ENCODE results near the gene DYSF.
"Not testable (repeated sequence)": the region's sequence is repeated elsewhere in the genome, so short reads cannot be mapped to it uniquely, and the experiment has no call there.

The DYSF gene

GRCh38 chr2:71619230-71619741 is 165.9 kb downstream of the DYSF start:
- no peak for DNase-seq

DNA sequence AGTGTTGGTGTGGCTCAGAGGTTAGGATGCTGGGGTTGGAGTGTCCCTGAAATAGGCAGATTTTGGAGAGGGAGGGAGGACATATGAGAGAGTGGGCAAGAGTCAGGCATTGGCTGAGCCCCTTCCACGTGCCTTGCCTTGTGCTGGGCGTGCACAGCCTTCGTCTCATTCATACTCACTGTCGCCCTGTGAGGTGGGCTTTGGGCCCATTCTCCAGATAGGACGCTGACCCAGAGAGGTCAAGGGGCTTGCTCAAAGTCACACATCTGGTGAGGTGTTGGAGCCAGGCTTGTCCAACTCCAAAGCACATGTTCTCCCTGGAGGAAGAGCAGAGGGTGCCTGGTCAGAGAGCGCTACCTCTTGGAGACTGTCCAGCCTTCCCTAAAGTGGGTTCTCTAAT is 166.8 kb downstream of the DYSF start:
- no peak for DNase-seq

DNA sequence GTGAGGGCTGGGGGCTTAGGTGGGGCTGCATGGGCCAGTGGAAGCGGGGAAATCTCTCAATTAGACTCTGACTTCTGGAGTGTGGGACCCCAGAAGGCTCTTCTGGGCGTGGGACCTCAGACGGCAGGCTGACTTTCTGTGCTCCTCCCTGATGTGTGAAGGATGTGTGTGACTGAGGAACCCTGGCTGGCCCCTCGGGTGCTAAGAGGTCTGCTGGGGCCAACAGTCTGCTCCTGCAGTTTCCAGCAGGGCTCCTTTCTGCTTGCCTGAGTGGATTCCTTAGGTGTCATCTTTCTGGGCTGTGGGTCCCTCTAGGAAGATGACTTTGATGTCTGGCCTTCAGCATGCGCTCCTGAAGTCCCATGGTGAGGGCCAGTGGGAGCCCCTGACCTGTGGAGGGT is 167.5 kb downstream of the DYSF start:
- no peak for DNase-seq

GRCh38 chr2:71629273-71629672 is 175.9 kb downstream of the DYSF start:
- no peak for DNase-seq

GRCh38 chr2:71629771-71630453 is 176.6 kb downstream of the DYSF start:
- DNase-seq, result no peak

DNA sequence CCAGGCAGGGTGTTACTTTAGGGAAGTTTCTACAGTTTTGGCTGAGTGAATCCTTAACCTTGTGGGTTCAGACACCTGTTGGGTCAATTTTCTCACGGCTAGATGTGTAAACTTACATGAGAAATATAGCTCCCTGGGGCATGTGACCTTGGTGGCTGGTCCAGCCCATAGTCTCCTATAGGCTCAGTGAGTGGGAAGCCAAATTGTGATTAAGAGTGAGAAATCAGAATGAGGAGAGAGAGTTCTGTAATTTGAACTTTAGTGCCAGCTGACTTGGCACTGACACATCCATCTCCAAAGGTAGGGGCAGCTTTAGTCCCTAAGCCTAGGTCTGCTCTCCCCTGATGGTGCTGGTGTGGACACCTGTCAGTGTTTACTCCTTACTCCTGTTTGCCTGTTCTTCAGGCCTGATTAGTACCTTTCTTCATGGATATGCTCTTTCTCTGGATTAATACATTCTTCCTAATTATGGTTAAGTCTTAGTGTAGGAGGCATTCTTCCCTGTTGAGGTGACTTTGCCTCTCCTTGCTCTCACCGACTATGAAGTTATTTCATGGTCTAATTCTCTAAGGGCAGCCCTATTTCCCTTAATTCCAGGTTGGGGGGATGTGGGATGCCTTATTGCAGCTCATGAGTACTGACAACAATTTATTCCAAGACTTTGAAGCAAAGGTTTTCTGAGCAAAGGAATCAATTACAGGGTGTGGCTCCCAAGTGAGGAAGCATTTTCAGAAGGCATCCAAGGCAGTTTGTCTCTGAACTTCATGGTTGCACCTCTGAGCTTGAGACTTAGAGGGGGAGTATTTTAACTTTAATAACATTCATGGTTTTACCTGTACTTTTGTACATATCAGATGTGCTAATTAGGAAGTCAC is 177.3 kb downstream of the DYSF start:
- no peak for DNase-seq

DNA sequence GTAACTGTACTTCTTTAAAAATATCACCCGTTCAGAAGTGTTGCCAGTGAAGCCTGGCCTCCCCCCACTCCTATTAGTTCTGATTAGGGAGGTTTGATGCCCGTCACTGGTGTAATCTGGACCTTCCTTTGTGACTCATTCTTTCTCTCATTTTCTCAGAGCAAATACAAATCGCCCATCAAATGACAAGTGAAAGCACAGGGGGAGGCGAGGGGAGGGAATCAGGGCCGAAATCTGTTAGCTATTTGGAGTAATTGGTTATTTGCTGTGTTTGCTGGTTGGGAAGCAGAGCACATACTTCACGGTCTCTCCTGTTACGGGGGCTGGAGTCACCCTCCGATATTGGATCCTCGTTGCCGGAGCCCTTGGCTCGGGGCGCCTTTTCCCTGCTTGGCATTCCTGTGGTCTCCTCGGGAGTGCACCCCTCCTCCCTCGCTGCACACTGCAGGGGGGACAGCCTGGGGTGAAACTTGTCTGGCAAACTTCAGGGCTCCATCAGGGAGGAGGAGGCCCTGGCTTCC is 178.1 kb downstream of the DYSF start:
- DNase-seq, result no peak

- DNase-seq, result no peak
Observed at GRCh38 chr2:71633086-71633485, 179.7 kb downstream of the DYSF start.

DNA sequence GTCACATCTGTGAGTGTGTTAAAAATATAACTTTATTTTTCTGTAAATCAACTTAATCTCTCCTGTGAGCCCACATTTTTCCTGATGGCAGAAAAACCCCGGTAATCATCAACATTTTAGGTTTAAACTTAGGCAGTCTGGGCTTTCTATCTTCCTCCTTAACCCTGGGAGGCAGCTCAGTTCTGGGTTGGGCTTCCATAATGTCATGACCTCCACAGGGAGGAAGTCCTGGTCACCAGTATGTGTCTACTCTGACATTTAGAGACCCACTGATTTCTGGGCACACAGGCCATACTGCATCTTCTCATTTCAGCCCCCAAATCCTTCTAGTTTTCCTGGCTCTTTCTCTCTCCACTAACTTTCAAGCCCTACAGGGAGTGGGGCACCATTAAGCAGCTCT is 181.2 kb downstream of the DYSF start:
- DNase-seq, result no peak

DNA sequence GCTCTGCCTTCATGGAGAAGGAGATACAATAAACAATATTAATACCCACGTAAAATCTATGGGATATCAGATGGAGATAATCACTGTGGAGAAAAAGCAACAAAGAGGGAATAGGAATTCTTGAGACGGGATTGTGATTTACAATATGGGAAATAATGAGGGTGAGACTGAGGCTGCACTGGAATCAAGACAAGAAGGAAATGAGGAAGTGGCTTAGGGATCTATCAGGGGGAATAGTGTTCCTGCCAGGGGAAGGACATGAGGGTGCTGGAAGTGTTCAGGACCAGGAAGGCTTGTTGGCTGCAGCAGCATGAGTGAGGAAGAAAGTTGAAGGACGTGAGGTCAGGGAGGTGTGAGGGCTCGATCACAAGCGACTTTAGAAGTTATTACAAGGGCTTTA is 182.4 kb downstream of the DYSF start:
- DNase-seq, result no peak

DNA sequence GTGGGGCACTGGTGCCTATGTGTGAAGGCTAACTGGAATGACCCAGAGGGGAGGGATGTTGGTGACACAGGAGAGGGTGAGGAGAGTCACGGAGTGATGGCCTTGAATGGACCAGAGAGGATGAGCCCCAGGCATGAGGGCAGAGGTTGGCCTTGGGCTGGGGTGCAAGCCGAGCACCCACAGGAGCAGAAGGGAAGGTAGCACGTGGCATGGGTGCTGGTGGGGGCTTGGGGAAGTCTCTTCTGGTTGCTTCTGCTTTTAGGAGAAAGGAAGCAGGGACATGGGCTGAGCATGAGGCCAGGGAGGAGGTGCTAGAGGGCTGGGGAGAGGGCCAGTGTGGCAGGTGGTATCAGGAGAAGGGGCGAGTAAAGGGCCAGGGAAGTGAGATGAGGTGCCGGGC is 183.8 kb downstream of the DYSF start:
- no peak for DNase-seq

DNA sequence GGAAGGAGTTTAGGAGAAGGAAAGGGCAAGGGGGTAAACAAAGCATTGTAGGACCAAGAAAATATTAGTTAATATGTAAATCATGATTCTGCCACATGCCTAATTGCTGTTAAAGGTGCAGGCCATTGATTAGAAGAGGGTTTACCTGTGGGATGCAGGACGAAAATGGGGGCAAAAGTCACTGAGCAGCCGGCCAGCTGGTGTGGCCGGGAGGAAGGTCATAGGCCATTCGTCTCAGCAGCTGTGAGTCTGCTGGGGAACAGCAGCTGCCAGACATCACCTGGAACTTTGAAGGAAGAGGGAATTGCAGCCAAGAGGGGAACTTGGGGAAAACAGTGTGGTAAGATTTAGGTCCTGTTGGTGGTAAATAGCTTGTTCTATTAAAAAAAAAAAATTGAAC is 184.4 kb downstream of the DYSF start:
- no peak for DNase-seq

- no peak for DNase-seq
Observed at GRCh38 chr2:71639735-71640134, 186.4 kb downstream of the DYSF start.

- no peak for DNase-seq
Observed at GRCh38 chr2:71640489-71640888, 187.1 kb downstream of the DYSF start.

- no peak for DNase-seq
Observed at GRCh38 chr2:71643674-71644357, 190.5 kb downstream of the DYSF start.

DNA sequence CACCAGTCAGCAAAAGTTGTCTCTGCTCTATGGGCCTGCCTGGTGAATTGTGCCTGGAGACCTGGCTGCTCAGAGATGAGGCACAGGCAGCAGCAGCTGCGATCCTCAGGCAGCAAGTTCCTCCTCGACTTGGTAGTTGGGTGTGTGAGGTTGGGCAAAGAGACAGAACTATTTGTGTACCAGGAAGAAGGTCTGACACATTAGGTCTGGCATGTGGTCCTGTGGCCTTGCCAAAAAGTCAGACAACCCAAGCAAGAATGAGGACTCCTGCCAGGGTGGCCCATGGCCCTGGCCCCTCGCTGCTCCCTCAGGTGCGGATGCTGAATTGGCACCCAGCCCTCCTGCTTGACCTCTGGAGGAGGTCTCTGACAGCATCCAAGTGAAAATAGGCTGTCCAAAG is 192.7 kb downstream of the DYSF start:
- no peak for DNase-seq

DNA sequence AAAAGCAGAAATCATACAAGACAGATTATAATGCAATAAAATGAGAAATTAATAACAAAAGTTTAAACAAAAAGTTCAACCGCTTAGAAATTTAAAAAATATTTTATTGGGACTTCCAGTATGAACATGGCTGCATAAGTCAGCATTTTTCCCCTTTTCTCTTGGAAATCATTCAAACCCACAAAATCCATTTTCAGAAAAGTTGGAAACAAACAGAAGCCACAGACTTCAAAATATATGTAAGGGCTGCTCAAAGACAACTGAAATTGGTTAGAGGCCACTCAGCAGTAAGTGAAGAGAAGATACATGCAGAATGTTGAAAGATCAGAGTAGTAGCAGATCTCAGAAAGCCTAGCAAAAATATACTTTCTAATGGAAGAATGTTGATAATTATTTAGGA is 194.0 kb downstream of the DYSF start:
- no peak for DNase-seq

DNA sequence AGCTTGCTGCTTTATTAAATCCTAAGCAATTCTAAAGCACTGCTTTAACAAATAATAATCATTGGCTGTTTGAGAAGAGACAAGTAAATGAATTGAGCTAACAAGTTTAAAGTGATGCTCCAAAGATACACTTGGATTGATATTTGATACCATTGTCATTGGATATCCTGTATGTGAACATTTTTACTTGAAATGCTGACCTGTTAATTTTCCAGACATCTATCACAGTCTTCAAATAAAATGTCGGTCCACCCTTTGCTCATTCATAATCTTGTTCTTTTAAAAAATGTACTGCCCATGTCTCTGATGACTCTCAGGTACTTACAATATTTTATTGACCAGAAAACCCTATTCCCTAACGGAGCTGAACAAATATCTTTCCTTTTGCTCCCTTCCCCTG is 202.1 kb downstream of the DYSF start:
- DNase-seq, result no peak

- DNase-seq, result not testable (repeated sequence)
Observed at GRCh38 chr2:71658256-71658655, 204.9 kb downstream of the DYSF start.

GRCh38 chr2:71658771-71659170 is 205.4 kb downstream of the DYSF start:
- DNase-seq, result no peak

DNA sequence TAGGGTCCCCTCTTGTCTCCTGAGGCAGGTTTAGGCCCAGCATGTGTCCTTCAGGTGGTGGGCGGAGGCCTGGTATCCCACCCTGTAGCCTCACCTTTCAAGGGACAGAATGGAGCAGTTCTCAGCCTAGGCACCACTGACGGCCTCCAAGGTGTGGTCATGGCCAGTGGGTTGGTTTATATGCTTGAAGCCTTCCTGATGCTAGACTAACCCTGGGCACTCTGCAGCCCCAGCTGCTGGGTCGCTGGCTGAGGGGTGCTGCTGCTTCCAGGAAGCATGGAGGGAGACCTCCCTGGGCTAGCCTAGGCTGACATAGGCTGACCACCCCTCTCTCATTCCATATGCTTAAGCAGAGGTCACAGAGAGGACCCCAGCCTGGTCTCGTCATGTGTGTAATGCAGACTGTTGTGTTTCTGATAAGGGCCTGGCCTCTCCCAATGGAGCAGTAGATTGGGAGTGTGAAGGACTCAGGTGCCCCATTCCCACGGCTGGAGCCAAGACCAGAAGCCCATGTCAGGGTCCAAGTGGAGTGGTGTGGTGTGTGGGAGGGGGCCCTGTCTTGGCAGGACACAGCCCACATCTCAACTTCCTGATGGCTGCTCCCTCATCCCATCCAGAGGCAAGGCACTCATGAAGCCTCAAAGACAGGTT is 206.6 kb downstream of the DYSF start:
- no peak for DNase-seq

DNA sequence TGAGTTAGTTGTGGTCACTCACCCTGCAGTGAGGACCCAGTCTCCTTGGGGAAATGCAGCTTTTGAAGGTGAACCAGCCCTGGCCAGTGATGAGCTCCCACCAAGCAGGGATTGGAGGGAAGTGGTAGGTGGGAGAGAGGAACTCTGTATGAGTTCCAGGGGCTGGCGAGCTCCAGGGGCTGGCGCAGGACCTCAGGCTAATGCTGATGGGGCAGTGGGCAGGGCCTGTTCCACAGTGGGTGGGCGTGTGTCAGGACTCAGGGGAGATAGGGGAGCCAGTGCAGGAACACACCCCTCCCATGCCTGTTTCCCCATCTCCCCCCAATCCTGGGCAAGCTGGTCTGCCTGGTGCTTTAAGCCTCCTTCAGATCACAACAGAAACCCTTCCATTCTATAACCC is 208.4 kb downstream of the DYSF start:
- DNase-seq, result no peak
